K562 (cell line): Measurements from ENCODE around the gene ATPAF2. TPM values are rescaled to one million over a fixed set of nuclear protein-coding genes. Genes with fewer than 3 reads are reported as not detected.
A peak's percentile ranks its signal among the peaks of the same experiment; 100 is the strongest.

Experiments
- ATAC-seq: fragments of 200-7000 bp; cut with Tn5 transposase; 3 replicates; pipeline ENCODE4 v1.9.1; 2020; ENCODE audit warnings: moderate library complexity
- BruUV-seq: library from RNA; stranded (reverse); fragments of 400-500 nt; replicated peaks from 2 replicates; lab custom pipeline; 2021; lab: Mats Ljungman, UMichigan
- CTCF ChIA-PET: fragments of 300-600 bp; formaldehyde crosslinking; extraction: SDS; loops from one replicate; lab custom pipeline; 2021; ENCODE audit warnings: low intra/inter-chr PET ratio; lab: Yijun Ruan, JAX
- POLR2A ChIA-PET: fragments of 300-600, 350-650 bp; sonication (Branson Sonifier 250); formaldehyde crosslinking; extraction: SDS; loops from one replicate; lab custom pipeline; 2021; ENCODE audit warnings: antibody characterized with exemption, inconsistent platforms; lab: Yijun Ruan, JAX
- DNase-seq, 4 experiments: peaks; one replicate each; pipeline versions ENCODE4 v3.0.0 to v3.0.0-alpha.2; 2011 to 2018; ENCODE audit warnings: low spot score in 3 of 4, mixed read lengths in 3 of 4; ENCODE audit errors: extremely low read depth in 1 of 4
- FAIRE-seq: peaks from 2 replicates; lab custom pipeline; 2011; peaks lifted over from hg19 to GRCh38; lab: Jason Lieb, UNC
- H2AFZ ChIP-seq: 2 replicates; pipeline ENCODE4 v1.6.0; 2011; ENCODE audit warnings: low read depth, low read length, control low read depth, inconsistent platforms
- H3K27ac ChIP-seq: fragments of 200-600 bp; 3 replicates; pipeline ENCODE4 v1.8.0; 2011; ENCODE audit warnings: low read depth, mild to moderate bottlenecking, control low read depth, inconsistent platforms, low read length, moderate library complexity, mixed read lengths; ENCODE audit errors: extremely low read depth
- H3K27me3 ChIP-seq, 2 experiments: fragments of 300-600 bp in 1 of 2; 2 replicates in 1 of 2; 3 replicates in 1 of 2; pipeline versions ENCODE4 v1.6.0 to v1.8.0; 2011; ENCODE audit warnings: inconsistent platforms in 2 of 2, low read length in 2 of 2, mild to moderate bottlenecking in 1 of 2, mixed read lengths in 1 of 2, moderate library complexity in 1 of 2; ENCODE audit not compliant: control insufficient read depth in 2 of 2, insufficient read depth in 2 of 2
- H3K36me3 ChIP-seq: fragments of 300-600 bp; 3 replicates; pipeline ENCODE4 v1.8.0; 2011; ENCODE audit warnings: mild to moderate bottlenecking, low read length, inconsistent platforms; ENCODE audit not compliant: control insufficient read depth, insufficient read depth
- H3K4me1 ChIP-seq, 2 experiments: fragments of 200-600 bp in 1 of 2; replicated peaks in 1 of 2; 2 replicates in 1 of 2; 3 replicates in 1 of 2; pipeline versions ENCODE4 v1.5.1 to v1.8.0; 2011; ENCODE audit warnings: inconsistent platforms in 2 of 2, low read length in 2 of 2, mild to moderate bottlenecking in 1 of 2, mixed read lengths in 1 of 2, moderate library complexity in 1 of 2; ENCODE audit not compliant: control insufficient read depth in 2 of 2, insufficient read depth in 2 of 2
- H3K4me2 ChIP-seq: 2 replicates; pipeline ENCODE4 v1.6.1; 2011; ENCODE audit warnings: low read length, control low read depth, inconsistent platforms, mixed read lengths; ENCODE audit not compliant: insufficient read depth
- H3K4me3 ChIP-seq: fragments of 200-600 bp; sonication (generic), shearing (Covaris generic); 2 replicates; pipeline ENCODE4 v1.5.1; 2016; ENCODE audit warnings: control low read depth, inconsistent platforms
- H3K79me2 ChIP-seq: fragments of 200-600 bp; 3 replicates; pipeline ENCODE4 v1.8.0; 2011; ENCODE audit warnings: low read length, inconsistent platforms; ENCODE audit not compliant: control insufficient read depth, insufficient read depth
- H3K9ac ChIP-seq, 2 experiments: 2 replicates each; pipeline versions ENCODE4 v1.6.0 to v1.6.1; 2011; ENCODE audit warnings: low read depth in 2 of 2, low read length in 2 of 2, control low read depth in 1 of 2, inconsistent platforms in 1 of 2, mild to moderate bottlenecking in 1 of 2, mixed read lengths in 1 of 2; ENCODE audit not compliant: insufficient read depth in 1 of 2
- H3K9me1 ChIP-seq: one replicate; pipeline ENCODE4 v1.6.0; 2011; ENCODE audit warnings: inconsistent platforms, mild to moderate bottlenecking, low read length, moderate library complexity; ENCODE audit not compliant: control insufficient read depth, insufficient read depth
- H3K9me3 ChIP-seq: replicated peaks from 2 replicates; pipeline ENCODE4 v1.5.1; 2011; ENCODE audit warnings: low read depth, low read length, inconsistent platforms; ENCODE audit not compliant: control insufficient read depth, insufficient read depth
- H4K20me1 ChIP-seq: replicated peaks from 2 replicates; pipeline ENCODE4 v1.6.1; 2011; ENCODE audit warnings: low read length, inconsistent platforms, mixed read lengths; ENCODE audit not compliant: control insufficient read depth, insufficient read depth
- ARID1B ChIP-seq: fragments of 450-650 bp; IDR thresholded peaks from 2 replicates; pipeline ENCODE4 v1.6.1; 2016; ENCODE audit warnings: antibody characterized with exemption, mild to moderate bottlenecking, inconsistent platforms
- BCOR ChIP-seq: fragments of 450-650 bp; IDR thresholded peaks from 2 replicates; pipeline ENCODE4 v1.6.1; 2016
- BRD4 ChIP-seq: fragments of 200-600 bp; sonication (generic); IDR thresholded peaks from 2 replicates; pipeline ENCODE4 v1.6.1; 2017; ENCODE audit warnings: inconsistent platforms
- BRD9 ChIP-seq: fragments of 450-650 bp; IDR thresholded peaks from 2 replicates; pipeline ENCODE4 v1.6.1; 2018; ENCODE audit warnings: low read depth; ENCODE audit not compliant: partially characterized antibody
- EP300 ChIP-seq: IDR thresholded peaks from 2 replicates; pipeline ENCODE4 v1.6.1; 2012; ENCODE audit warnings: low read length, improper control_type of control experiment
- MCM5 ChIP-seq: fragments of 450-650 bp; IDR thresholded peaks from 2 replicates; pipeline ENCODE4 v1.6.1; 2016; ENCODE audit warnings: low read depth
- MEF2D ChIP-seq: conservative IDR thresholded peaks from 2 replicates; pipeline ENCODE4 v1.6.1; 2016; ENCODE audit warnings: low read depth, missing genetic modification characterization, missing compliant biosample characterization
- MEIS2 ChIP-seq: fragments of 450-650 bp; IDR thresholded peaks from 2 replicates; pipeline ENCODE4 v1.6.1; 2014; ENCODE audit warnings: mild to moderate bottlenecking; ENCODE audit not compliant: partially characterized antibody
- NR2C2 ChIP-seq, 2 experiments: fragments of 200-800 bp in 1 of 2; sonication (Bioruptor generic) in 1 of 2; sonication (generic) in 1 of 2; formaldehyde crosslinking in 1 of 2; IDR thresholded peaks; 2 replicates each; pipeline versions ENCODE4 v1.6.1 to v1.8.0; 2016 to 2022; ENCODE audit warnings: mild to moderate bottlenecking in 1 of 2, missing compliant biosample characterization in 1 of 2, missing genetic modification characterization in 1 of 2, missing genetic modification reagents in 1 of 2
- POLR2AphosphoS2 ChIP-seq: IDR thresholded peaks from 2 replicates; pipeline ENCODE4 v1.6.1; 2012; ENCODE audit warnings: low read length, improper control_type of control experiment
- RHOXF2B ChIP-seq: fragments of 250-450 bp; sonication (Bioruptor Pico); conservative IDR thresholded peaks from 2 replicates; pipeline ENCODE4 v1.5.1; 2021
- SIN3A ChIP-seq, 2 experiments: fragments of 150-350 bp in 1 of 2; IDR thresholded peaks; 2 replicates each; pipeline ENCODE4 v1.6.1; 2011 to 2016; ENCODE audit warnings: borderline replicate concordance in 2 of 2, low read depth in 2 of 2, low read length in 2 of 2, mild to moderate bottlenecking in 2 of 2, moderate library complexity in 2 of 2; ENCODE audit not compliant: control insufficient read depth in 1 of 2
- SMARCA4 ChIP-seq: fragments of 450-650 bp; IDR thresholded peaks from 2 replicates; pipeline ENCODE4 v1.6.1; 2016
- TAF15 ChIP-seq: fragments of 200-400 bp; formaldehyde crosslinking; IDR thresholded peaks from 2 replicates; pipeline ENCODE4 v1.6.1; 2017; ENCODE audit warnings: mild to moderate bottlenecking, low read depth, low read length, moderate library complexity
- TSC22D4 ChIP-seq: fragments of 450-650 bp; IDR thresholded peaks from 2 replicates; pipeline ENCODE4 v1.6.1; 2016; ENCODE audit warnings: missing genetic modification characterization, missing biosample characterization, control low read depth
- ZBTB49 ChIP-seq: sonication (generic); formaldehyde crosslinking; IDR thresholded peaks from 2 replicates; pipeline ENCODE4 v1.8.0; 2022; ENCODE audit warnings: missing genetic modification reagents, mild to moderate bottlenecking, borderline replicate concordance
- ZBTB8A ChIP-seq: fragments of 450-650 bp; IDR thresholded peaks from 2 replicates; pipeline ENCODE4 v1.6.1; 2018; ENCODE audit warnings: mild to moderate bottlenecking, moderate library complexity; ENCODE audit not compliant: partially characterized antibody
- ZNF175 ChIP-seq: fragments of 200-800 bp; sonication (Bioruptor generic); IDR thresholded peaks from 2 replicates; pipeline ENCODE4 v1.6.1; 2016; ENCODE audit warnings: low read depth, mild to moderate bottlenecking, missing genetic modification characterization, missing compliant biosample characterization
- ZNF224 ChIP-seq: sonication (generic); formaldehyde crosslinking; IDR thresholded peaks from 2 replicates; pipeline ENCODE4 v1.8.0; 2022; ENCODE audit warnings: mild to moderate bottlenecking, missing genetic modification reagents
- ZNF239 ChIP-seq: fragments of 250-450 bp; sonication (Bioruptor Pico); IDR thresholded peaks from 2 replicates; pipeline ENCODE4 v1.4.0; 2020; ENCODE audit warnings: mild to moderate bottlenecking
- ZNF766 ChIP-seq: fragments of 200-800 bp; sonication (Bioruptor generic); conservative IDR thresholded peaks from 2 replicates; pipeline ENCODE4 v1.6.1; 2016; ENCODE audit warnings: missing genetic modification characterization, missing compliant biosample characterization
- WGBS: fragments of 100-300 bp; shearing (Covaris generic); methylation state at CpG from one replicate; pipeline ENCODE4 v1.1.6; 2016; ENCODE audit warnings: low coverage, mixed read lengths; ENCODE audit not compliant: insufficient coverage; ENCODE audit errors: missing lambda C conversion rate; 5-methylcytosine and 5-hydroxymethylcytosine counted together
- in situ Hi-C: fragments of 300-500 bp; cut with MboI; formaldehyde crosslinking; loops from 4 replicates; pipeline ENCODE4 v1.15.0; 2018; ENCODE audit warnings: inconsistent platforms, mixed read lengths
- intact Hi-C: fragments of 100-400 bp; cut with micrococcal nuclease; formaldehyde crosslinking; loops from 2 replicates; pipeline ENCODE4 v1.14.2; 2022
- polyA plus RNA-seq, 8 experiments: library from polyadenylated mRNA; depleted of rRNA in 4 of 8; stranded (reverse) in 5 of 8; unstranded in 3 of 8; fragments of >200 nt; fragmentation: Nextera tagmentation in 2 of 8; fragmentation: Illumina TruSeq in 1 of 8; extraction: Ambion mirVana in 2 of 8; extraction: Trizol in 1 of 8; gene quantifications; 2 replicates each; pipeline versions ENCODE4 v1.2.1 to v1.2.3, GENCODE V29; 2011 to 2014; ENCODE audit warnings: inconsistent platforms in 1 of 8, missing spikeins in 1 of 8
- total RNA-seq, 7 experiments: library from RNA; depleted of rRNA in 6 of 7; stranded (reverse); fragments of >200 nt in 6 of 7; fragmentation: Illumina TruSeq in 2 of 7; extraction: Trizol in 2 of 7; gene quantifications; 2 replicates each; pipeline versions ENCODE4 v1.2.1 to v1.2.3, GENCODE V29; 2011 to 2021; ENCODE audit warnings: low replicate concordance in 1 of 7
- TF ChIP-seq, protein P1 (sequence below), 2 experiments: fragments of 450-650 bp; IDR thresholded peaks; 2 replicates each; pipeline ENCODE4 v1.6.1; 2016

Gene ATPAF2
- total and polyA plus RNA-seq, 9 of the 15 experiments (the other 6 are each of a cell fraction or from before 2014, with no cell fraction given), result 2.1 to 19.2 (median 11.3) TPM

- H4K20me1 ChIP-seq, result 0 out of 2 replicates have a peak, but pooled peaks cover 5% of the 10 kb centered on the region
- H3K27ac ChIP-seq, result no peak overlapping the region
- POLR2A ChIA-PET, result interaction anchor here (0.7 to 1.0 kb wide), 2 partner anchors 10 to 15 kb away, joined by 3 to 5 read pairs; no protein-coding TSS in a partner anchor
- H2AFZ ChIP-seq, result no peak overlapping the region
- H3K4me2 ChIP-seq, result no peak overlapping the region; the same call in 1 of the 2 replicates
- no peaks in the 10 kb centered on the region for H3K79me2 ChIP-seq
- no peak overlapping the region for H3K9ac ChIP-seq
- H3K4me3 ChIP-seq, result no peak overlapping the region
- H3K27me3 ChIP-seq, result no peaks in the 10 kb centered on the region
- 19% methylated on average over 3 of the region's 3 CpGs for WGBS
- in situ Hi-C loops (no loop called here), intact Hi-C loops (no loop called here)
- peak in 1 of 4 experiments; percentile 37 for DNase-seq
- CTCF ChIA-PET, result no interaction called here
- peak; percentile 74 for ATAC-seq
- H3K36me3 ChIP-seq, result peaks cover 8% of the 10 kb centered on the region; the same call in 2 of the 3 replicates
- no TSS peak for BruUV-seq
- no peaks in the 10 kb centered on the region for H3K9me1 ChIP-seq
- FAIRE-seq, result peak; percentile 67
- H3K9me3 ChIP-seq, result no peaks in the 10 kb centered on the region
- H3K4me1 ChIP-seq, result peaks cover 6 to 14% of the 10 kb centered on the region in 2 experiments; a peak in 4 of 5 replicates
- TF ChIP-seq POLR2AphosphoS2 (no peak), ARID1B (peak; percentile 78), ZNF224 (CRISPR knock-in tag) (no peak), MEF2D (peak; percentile 61; the same call in 1 of the 2 replicates), RHOXF2B (no peak), BCOR (no peak), NR2C2 (CRISPR knock-in tag; IDR thresholded peaks at IDR 0.05) (no peak), NR2C2 (tag; IDR thresholded peaks at IDR 0.05) (no peak), ZNF175 (CRISPR knock-in tag) (no peak), TSC22D4 (tag) (no peak), ZBTB49 (CRISPR knock-in tag) (no peak), SMARCA4 (peak; percentile 61; the same call in 1 of the 2 replicates), SIN3A (IDR thresholded peaks at IDR 0.05; ENCODE audit: borderline replicate concordance in 2 of 2, control insufficient read depth in 1 of 2, low read depth in 2 of 2, low read length in 2 of 2) (no peak), EP300 (peak; percentile 61; the same call in 1 of the 2 replicates), BRD4 (no peak), ZNF766 (peak; percentile 31; the same call in 1 of the 2 replicates), BRD9 (no peak), ZNF239 (CRISPR knock-in tag) (no peak), ZBTB8A (no peak), MCM5 (no peak), MEIS2 (peak; percentile 3), TAF15 (no peak)
- TF ChIP-seq, protein P1, sequence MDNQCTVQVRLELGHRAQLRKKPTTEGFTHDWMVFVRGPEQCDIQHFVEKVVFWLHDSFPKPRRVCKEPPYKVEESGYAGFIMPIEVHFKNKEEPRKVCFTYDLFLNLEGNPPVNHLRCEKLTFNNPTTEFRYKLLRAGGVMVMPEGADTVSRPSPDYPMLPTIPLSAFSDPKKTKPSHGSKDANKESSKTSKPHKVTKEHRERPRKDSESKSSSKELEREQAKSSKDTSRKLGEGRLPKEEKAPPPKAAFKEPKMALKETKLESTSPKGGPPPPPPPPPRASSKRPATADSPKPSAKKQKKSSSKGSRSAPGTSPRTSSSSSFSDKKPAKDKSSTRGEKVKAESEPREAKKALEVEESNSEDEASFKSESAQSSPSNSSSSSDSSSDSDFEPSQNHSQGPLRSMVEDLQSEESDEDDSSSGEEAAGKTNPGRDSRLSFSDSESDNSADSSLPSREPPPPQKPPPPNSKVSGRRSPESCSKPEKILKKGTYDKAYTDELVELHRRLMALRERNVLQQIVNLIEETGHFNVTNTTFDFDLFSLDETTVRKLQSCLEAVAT (IDR thresholded peaks at IDR 0.05), result peak in 1 of 2 experiments; percentile 79; a peak in 2 of 4 replicates
Observed at GRCh38 chr17:18017958-18018357, 21.0 kb downstream of the ATPAF2 start.
